HG03378 (cell line): ENCODE results near the gene AGAP1.

Experiments
- ATAC-seq: cut with Tn5 transposase; IDR thresholded peaks from one replicate; pipeline ENCODE4 v1.9.1; 2021; ENCODE audit warnings: mild to moderate bottlenecking, moderate library complexity; ENCODE audit not compliant: unreplicated experiment

The AGAP1 gene

GRCh38 chr2:235970204-235971040, 476.6 kb downstream of the AGAP1 start:
- no peak for ATAC-seq

- ATAC-seq: no peak
Measured at GRCh38 chr2:235976516-235976915, 482.7 kb downstream of the AGAP1 start.

- ATAC-seq: no peak
Measured at GRCh38 chr2:235976956-235977355, 483.1 kb downstream of the AGAP1 start.

DNA sequence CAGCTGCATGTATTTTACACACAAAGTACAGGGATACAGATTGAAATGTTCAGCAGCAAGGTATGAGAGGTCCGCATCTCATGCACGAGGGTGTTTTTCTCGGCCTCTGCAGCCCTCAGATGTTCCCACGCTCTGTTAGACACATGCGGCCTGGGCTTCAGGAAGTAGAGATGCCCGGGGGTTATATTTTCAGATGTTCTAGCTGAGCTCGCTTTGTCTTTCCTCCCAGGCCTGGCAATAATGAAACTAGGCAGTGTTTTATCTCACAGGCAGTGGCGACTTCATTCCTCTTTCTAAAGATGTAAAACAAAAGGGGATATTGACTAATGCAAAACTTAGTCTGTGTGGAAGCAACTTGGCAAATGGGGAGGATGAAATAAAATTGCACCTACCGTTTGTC, 483.6 kb downstream of the AGAP1 start:
- no peak for ATAC-seq

DNA sequence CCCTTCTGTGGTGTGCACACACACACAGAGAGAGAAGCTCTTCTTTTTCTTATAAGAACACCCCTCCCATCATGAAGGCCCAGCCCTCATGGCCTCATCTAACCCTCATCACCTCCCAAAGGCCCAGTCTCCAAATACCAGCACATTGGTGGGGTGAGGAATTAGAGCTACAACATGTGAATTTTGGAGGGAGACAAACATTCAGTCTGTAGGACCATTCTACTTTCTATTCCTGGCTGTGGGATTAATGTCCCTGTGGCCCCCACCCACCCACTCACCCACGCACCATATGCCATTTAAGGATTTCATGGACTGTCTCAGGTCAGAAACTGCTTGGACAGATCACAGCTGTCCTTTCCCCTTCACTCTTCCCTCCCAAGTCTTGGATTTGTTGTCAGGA, 484.2 kb downstream of the AGAP1 start:
- no peak for ATAC-seq

DNA sequence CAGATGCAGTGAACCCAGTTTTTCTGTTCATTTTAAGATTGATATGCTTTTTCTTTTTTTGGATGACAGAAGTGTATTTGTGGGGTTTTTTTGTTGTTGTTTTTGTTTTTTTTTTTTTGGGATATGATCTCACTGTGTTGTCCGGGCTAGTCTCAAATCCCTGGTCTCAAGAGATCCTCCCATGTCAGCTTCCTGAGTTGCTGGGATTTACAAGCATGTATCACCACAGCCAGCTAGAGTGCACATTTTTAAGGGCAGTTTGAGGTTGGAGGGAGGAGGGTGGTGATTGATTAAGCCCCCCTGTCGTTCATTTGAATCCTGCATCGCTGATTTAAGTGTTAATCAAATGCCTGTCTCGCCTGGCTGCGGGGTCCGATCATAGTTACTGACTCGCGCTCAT, 485.2 kb downstream of the AGAP1 start:
- ATAC-seq: no peak

DNA sequence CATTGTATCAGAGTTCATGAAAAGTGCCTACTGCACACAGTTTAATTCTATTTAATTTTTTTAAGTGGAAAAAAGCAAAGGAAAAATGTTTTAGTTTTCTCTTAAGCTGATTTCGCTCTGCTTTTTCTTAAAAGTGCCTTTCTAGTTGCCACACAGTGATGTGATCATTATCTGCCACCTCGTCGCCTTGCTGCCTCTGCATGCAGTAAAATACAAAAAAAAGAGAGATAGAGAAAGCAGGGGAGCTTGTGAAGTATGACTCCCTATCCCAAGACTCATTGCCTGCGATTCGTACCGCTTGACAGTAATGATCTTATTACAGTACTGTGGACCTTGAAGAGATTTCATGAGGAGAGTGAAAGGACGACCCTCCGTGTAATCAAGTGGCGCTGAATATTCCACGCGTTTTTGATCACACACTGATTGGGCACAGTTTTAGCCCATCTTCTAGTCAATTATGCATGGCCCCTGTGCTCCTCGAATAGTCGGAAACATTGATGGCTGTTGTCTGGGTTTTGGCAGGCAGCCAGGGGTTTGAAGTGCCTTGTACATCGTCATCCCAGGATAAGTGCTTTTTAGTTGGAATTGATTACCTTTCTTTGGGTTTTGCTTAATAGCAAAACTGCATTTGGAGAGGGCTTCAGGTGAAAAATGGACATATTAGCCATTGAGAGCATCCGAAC, 486.1 kb downstream of the AGAP1 start:
- no peak for ATAC-seq

- no peak for ATAC-seq
Measured at GRCh38 chr2:235981631-235982030, 487.8 kb downstream of the AGAP1 start.

- ATAC-seq: no peak
Measured at GRCh38 chr2:235983016-235983415, 489.2 kb downstream of the AGAP1 start.

GRCh38 chr2:235984552-235984951, 490.7 kb downstream of the AGAP1 start:
- no peak for ATAC-seq

- ATAC-seq: no peak
Measured at GRCh38 chr2:235986361-235986760, 492.5 kb downstream of the AGAP1 start.

- no peak for ATAC-seq
Measured at GRCh38 chr2:235988271-235989015, 494.6 kb downstream of the AGAP1 start.

GRCh38 chr2:235989591-235989990, 495.7 kb downstream of the AGAP1 start:
- no peak for ATAC-seq

- ATAC-seq: no peak
Measured at GRCh38 chr2:235990344-235990743, 496.5 kb downstream of the AGAP1 start.

GRCh38 chr2:235992024-235992423, 498.2 kb downstream of the AGAP1 start:
- no peak for ATAC-seq

GRCh38 chr2:235996419-235996818, 502.6 kb downstream of the AGAP1 start:
- ATAC-seq: no peak

GRCh38 chr2:235999011-235999410, 505.2 kb downstream of the AGAP1 start:
- no peak for ATAC-seq

GRCh38 chr2:236001166-236001828, 507.5 kb downstream of the AGAP1 start:
- no peak for ATAC-seq

GRCh38 chr2:236001854-236002253, 508.0 kb downstream of the AGAP1 start:
- ATAC-seq: no peak

DNA sequence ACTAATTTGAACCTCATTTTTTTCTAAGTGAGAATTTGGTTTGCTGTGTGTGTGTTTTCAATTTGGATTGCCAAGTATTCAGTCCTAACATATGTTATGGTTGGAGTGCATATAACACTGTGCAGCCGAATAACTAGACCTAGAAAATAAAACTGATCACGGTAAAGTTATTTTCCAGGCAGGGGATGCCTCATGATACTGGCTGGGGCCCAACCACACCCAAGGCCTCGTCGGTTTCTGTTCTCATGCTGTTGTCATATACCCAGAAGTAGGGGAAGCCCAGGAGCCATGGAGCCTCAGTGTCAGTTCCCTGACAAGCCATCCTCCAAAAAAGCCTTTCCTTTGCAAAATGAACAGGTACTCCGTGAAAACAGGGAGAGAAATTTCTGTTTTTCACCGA, 514.2 kb downstream of the AGAP1 start:
- no peak for ATAC-seq

DNA sequence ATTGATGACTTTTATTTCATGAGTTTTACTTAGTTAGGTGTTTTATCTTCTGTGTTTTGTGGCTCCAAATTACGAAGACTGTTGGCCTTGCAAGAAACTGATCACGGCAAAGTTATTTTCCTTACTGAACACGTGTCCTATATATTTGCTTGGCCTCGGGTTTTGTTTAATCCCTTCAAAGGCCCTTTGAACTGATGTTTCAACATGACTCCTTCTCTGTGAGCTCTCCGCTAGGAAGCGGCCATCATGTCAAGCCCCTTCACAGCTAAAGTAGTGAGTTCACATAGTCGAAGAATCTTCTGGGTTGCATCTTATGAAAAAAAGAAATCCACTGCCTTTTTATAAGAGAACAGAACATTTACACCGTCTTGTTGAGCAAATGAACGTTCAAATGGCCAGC, 515.0 kb downstream of the AGAP1 start:
- no peak for ATAC-seq
